GM19239 (cell line): ENCODE measurements around the gene FAF1.

Experiments
- DNase-seq: peaks from one replicate; pipeline ENCODE4 v3.0.0; 2011; ENCODE audit warnings: low spot score; ENCODE audit not compliant: insufficient read length
- FAIRE-seq: peaks from 2 replicates; lab custom pipeline; 2011; peaks lifted over from hg19 to GRCh38; lab: Jason Lieb, UNC

The FAF1 gene

GRCh38 chr1:50978852-50979781, 19.1 kb upstream of the FAF1 start:
- FAIRE-seq (no peak), DNase-seq (no peak)

- FAIRE-seq, result peak; percentile 85
- DNase-seq, result no peak
Measured at GRCh38 chr1:50978144-50978851, 18.2 kb upstream of the FAF1 start.

- no peak for DNase-seq
- FAIRE-seq, result no peak
Measured at GRCh38 chr1:50977575-50978143, 17.6 kb upstream of the FAF1 start.

- FAIRE-seq, result peak; percentile 97
- no peak for DNase-seq
Measured at GRCh38 chr1:50976890-50977574, 17.0 kb upstream of the FAF1 start.

GRCh38 chr1:50976111-50976889, 16.2 kb upstream of the FAF1 start:
- FAIRE-seq, result no peak
- DNase-seq, result no peak

- FAIRE-seq, result no peak
Measured at GRCh38 chr1:50975436-50975835, 15.4 kb upstream of the FAF1 start.

GRCh38 chr1:50974618-50974935, 14.5 kb upstream of the FAF1 start:
- FAIRE-seq, result no peak
- no peak for DNase-seq

More at GRCh38 chr1:50975436-50975835, 15.4 kb upstream of the FAF1 start:
- DNase-seq, result no peak

- FAIRE-seq (peak; percentile 80), DNase-seq (no peak)
Measured at GRCh38 chr1:50973875-50974617, 14.0 kb upstream of the FAF1 start.

GRCh38 chr1:50973255-50973654, 13.2 kb upstream of the FAF1 start:
- no peak for DNase-seq
- no peak for FAIRE-seq

- FAIRE-seq, result peak; percentile 65
Measured at GRCh38 chr1:50972766-50973165, 12.7 kb upstream of the FAF1 start.

GRCh38 chr1:50971748-50972305, 11.8 kb upstream of the FAF1 start:
- FAIRE-seq, result peak; percentile 35
- no peak for DNase-seq

More at GRCh38 chr1:50972766-50973165, 12.7 kb upstream of the FAF1 start:
- DNase-seq, result no peak

- FAIRE-seq (peak; percentile 42), DNase-seq (no peak)
Measured at GRCh38 chr1:50970931-50971582, 11.0 kb upstream of the FAF1 start.

GRCh38 chr1:50970509-50970887, 10.4 kb upstream of the FAF1 start:
- DNase-seq, result no peak
- FAIRE-seq, result no peak

- DNase-seq (no peak), FAIRE-seq (peak; percentile 87)
Measured at GRCh38 chr1:50969611-50970508, 9.8 kb upstream of the FAF1 start, which contains the start of gene CDKN2C. CDKN2C (plus strand) TSS chr1:50970245; CDS start chr1:50970369, 124 bp downstream.

- FAIRE-seq, result no peak
- no peak for DNase-seq
Measured at GRCh38 chr1:50968821-50969610, 8.9 kb upstream of the FAF1 start.

- DNase-seq, result no peak
- FAIRE-seq, result peak; percentile 65
Measured at GRCh38 chr1:50968158-50968820, 8.2 kb upstream of the FAF1 start.
